HCT116 (cell line): ENCODE data around the gene ANKRD22.

Experiments
- CEBPB ChIP-seq: IDR thresholded peaks from 2 replicates; pipeline ENCODE4 v1.6.1; 2012; ENCODE audit warnings: low read depth
- CTCF ChIP-seq, 3 experiments: fragments of 200-600 bp in 1 of 3; sonication (generic) in 1 of 3; IDR thresholded peaks in 2 of 3; conservative IDR thresholded peaks in 1 of 3; 2 replicates each; pipeline ENCODE4 v1.5.1; 2012 to 2017; ENCODE audit warnings: low read depth in 2 of 3, low read length in 2 of 3, antibody characterized with exemption in 1 of 3, borderline replicate concordance in 1 of 3, control low read depth in 1 of 3, mild to moderate bottlenecking in 1 of 3, mixed read lengths in 1 of 3, mixed run types in 1 of 3, moderate library complexity in 1 of 3; ENCODE audit not compliant: insufficient read depth in 1 of 3
- REST ChIP-seq: IDR thresholded peaks from 2 replicates; pipeline ENCODE4 v1.6.1; 2012; ENCODE audit warnings: low read depth

- TF ChIP-seq CTCF (IDR thresholded peaks at IDR 0.05 in 2 of 3, conservative IDR thresholded peaks at IDR 0.05 in 1 of 3; ENCODE audit: borderline replicate concordance in 1 of 3, insufficient read depth in 1 of 3, low read depth in 2 of 3, low read length in 2 of 3): peak; percentile 26 to 73 (median 33); a peak in 4 of 6 replicates
- no peak for TF ChIP-seq CEBPB
- no peak for TF ChIP-seq REST
Measured at GRCh38 chr10:88865281-88865876, 13.7 kb upstream of the ANKRD22 start.
